Right cardiac atrium (tissue), 5 donors: Measurements from ENCODE around the gene BPTF. TPM values are rescaled to one million over a fixed set of nuclear protein-coding genes. Genes with fewer than 3 reads are reported as not detected.
"Not testable (repeated sequence)": the region's sequence is repeated elsewhere in the genome, so short reads cannot be mapped to it uniquely, and the experiment has no call there.

Experiments used
- ATAC-seq, 2 donors: fragments of 200-7000 bp; cut with Tn5 transposase; one replicate each; pipeline versions ENCODE4 v1.8.0 to v1.9.1; 2020; ENCODE audit warnings: moderate library complexity in 2 of 2, mild to moderate bottlenecking in 1 of 2
- DNase-seq, 3 donors: peaks; one replicate each; pipeline ENCODE4 v3.0.0-alpha.2; 2020
- H3K27ac ChIP-seq: one replicate; pipeline ENCODE4 v1.5.1; 2013; ENCODE audit warnings: mild to moderate bottlenecking, low read length, control low read depth, moderate library complexity
- H3K27me3 ChIP-seq: one replicate; pipeline ENCODE4 v1.6.1; 2013; ENCODE audit not compliant: control insufficient read depth, insufficient read depth
- H3K4me1 ChIP-seq: one replicate; pipeline ENCODE4 v1.6.1; 2013; ENCODE audit warnings: low read length; ENCODE audit not compliant: control insufficient read depth, insufficient read depth
- H3K4me3 ChIP-seq: one replicate; pipeline ENCODE4 v1.5.1; 2013; ENCODE audit warnings: low read length, control low read depth
- H3K9me3 ChIP-seq: one replicate; pipeline ENCODE4 v1.6.1; 2013; ENCODE audit warnings: low read length; ENCODE audit not compliant: control insufficient read depth
- WGBS: extraction: QIAGEN DNeasy Blood & Tissue Kit; methylation state at CpG from one replicate; pipeline ENCODE4 v1.1.7; 2013; 5-methylcytosine and 5-hydroxymethylcytosine counted together
- intact Hi-C, 4 donors: fragments of 100-400 bp; cut with DNase I; formaldehyde crosslinking; loops; one replicate each; pipeline versions ENCODE4 v1.11.0 to v1.14.0; 2022 to 2023
- polyA plus RNA-seq: library from polyadenylated mRNA; stranded (reverse); fragments of 200-250 nt; gene quantifications from one replicate; pipeline ENCODE4 v1.2.3, GENCODE V29; 2013
- total RNA-seq, 4 donors: library from RNA; stranded (reverse); fragmentation: NEBNext Ultra II Directional; extraction: Animal tissue kit (Norgen Biotek cat#: 25700); gene quantifications; one replicate each; pipeline ENCODE4 v1.2.1, GENCODE V29; 2021
- donor health status: healthy with polysubstance abuse.
- donor health status: DM: no; HTN: yes; CAD: no.
- donor health status: DM: no; HTN: no; CAD: no.
- donor health status: DM: no; HTN: yes; CAD: no; lungs with severe emphysema.
- donor health status: DM: yes; HTN: yes; CAD: no.

Gene BPTF
- total and polyA plus RNA-seq, 5 donors = 19.5 to 106 (median 94.7) TPM

DNA sequence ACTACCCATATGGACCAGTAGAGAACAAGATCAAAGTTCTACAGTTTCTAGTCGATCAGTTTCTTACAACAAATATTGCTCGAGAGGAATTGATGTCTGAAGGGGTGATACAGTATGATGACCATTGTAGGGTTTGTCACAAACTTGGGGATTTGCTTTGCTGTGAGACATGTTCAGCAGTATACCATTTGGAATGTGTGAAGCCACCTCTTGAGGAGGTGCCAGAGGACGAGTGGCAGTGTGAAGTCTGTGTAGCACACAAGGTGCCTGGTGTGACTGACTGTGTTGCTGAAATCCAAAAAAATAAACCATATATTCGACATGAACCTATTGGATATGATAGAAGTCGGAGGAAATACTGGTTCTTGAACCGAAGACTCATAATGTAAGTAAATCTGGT is 29.1 kb downstream of the BPTF start:
- Histone ChIP-seq H3K4me3 (no peak overlapping the region), H3K4me1 (peaks cover 11% of the 10 kb centered on the region), H3K9me3 (no peaks in the 10 kb centered on the region), H3K27me3 (no peaks in the 10 kb centered on the region), H3K27ac (no peak overlapping the region)
- DNase-seq (no peak), ATAC-seq (peak; percentile 28 to 47)
- 81% methylated on average over 6 of the region's 6 CpGs for WGBS
- intact Hi-C loops = no loop called here

DNA sequence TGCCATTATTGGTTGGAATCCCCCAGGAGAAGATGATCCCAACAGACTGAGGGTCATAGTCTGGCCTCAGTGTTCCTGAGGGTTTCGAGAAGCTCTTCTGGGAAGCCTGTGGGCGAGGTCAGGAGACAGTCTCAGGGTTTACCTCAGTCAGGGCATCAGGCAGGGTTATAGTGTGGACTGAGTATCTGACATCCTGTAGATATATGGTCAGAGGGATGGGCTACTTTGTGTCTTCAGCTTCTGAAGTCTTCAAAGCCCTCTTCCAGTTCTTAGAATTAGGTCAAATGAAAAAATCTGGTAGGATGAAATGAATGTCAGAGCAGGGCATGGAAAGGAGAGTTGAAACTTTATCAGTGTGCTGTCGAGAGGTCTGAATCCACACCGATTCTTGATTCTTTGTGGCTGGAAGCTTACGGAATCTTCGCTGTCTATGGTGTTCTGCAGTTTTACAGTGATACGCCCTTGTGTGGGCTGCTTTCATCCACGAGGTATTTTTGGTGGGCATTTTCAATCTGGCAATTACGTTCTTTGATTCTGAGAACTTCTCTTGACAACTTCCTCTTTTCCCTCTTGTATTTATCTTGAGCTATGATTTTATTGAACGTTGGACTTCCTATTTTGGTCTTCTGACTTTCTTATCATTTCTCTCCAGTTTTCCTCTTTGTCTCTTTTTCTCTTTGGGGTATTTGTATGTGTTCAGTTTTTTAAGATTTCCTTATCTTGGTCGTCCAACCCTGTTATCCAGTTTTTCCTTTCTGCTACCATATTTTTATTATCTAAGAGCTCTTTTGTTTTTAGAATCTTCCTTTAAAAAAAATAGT is 30.4 kb downstream of the BPTF start:
- H3K27me3 ChIP-seq = no peaks in the 10 kb centered on the region
- 52% methylated on average over 11 of the region's 11 CpGs for WGBS
- H3K27ac ChIP-seq = no peak overlapping the region
- H3K4me1 ChIP-seq = peaks cover 11% of the 10 kb centered on the region
- no peaks in the 10 kb centered on the region for H3K9me3 ChIP-seq
- peak in 1 of 2 donors; percentile 28 for ATAC-seq
- H3K4me3 ChIP-seq = no peak overlapping the region
- DNase-seq = no peak
- intact Hi-C loops = no loop called here

DNA sequence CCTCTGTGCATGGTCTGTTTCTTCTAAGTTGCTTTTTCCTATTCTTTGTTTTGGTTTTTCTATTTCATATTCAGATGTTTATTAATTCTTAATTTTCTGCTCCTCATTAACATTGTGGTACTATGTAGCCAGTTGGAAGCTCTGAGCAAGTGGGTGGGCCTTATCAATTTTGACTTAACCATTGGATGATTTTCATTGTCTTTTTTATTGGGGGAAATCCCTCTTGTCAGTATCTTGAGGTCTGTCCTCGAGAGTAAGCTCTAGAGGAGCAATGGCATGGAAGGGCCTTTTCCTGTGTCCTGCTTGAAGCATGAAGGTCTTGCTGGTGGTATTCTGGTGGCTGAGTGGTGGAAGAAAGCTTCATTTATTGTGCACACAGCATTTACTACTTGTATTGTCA is 31.1 kb downstream of the BPTF start:
- H3K4me1 ChIP-seq = peaks cover 13% of the 10 kb centered on the region
- H3K4me3 ChIP-seq, intact Hi-C loops, H3K9me3 ChIP-seq, ATAC-seq, DNase-seq, H3K27me3 ChIP-seq, H3K27ac ChIP-seq: not testable (repeated sequence)
- WGBS = 33% methylated on average over 1 of the region's 1 CpG

DNA sequence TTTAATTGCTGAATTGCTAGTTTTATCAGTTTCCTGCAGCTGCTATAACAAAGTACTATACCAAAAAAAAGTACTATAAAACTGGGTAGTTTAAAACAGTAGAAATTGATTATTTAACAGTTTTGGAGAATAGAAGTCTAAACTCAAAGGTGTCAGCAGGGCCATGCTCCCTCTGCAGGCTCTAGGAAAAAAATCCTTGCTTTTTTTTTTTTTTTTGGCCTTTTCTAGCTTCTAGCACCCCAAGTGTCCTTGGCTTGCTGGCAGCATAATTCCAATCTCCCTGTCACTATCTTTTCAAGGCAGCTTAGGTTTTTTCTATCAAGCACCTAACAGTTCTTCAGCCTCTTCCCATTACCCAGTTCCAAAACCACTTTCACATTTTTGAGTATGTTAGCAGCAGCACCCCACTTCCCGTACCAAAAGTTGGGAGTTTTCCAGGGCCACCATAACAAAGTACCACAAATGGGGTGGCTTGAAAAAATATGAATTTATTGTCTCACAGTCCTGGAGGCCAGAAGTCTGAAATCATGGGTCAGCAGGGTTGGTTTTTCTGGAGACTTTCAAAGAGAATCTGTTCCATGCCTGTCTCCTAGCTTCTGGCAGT is 37.4 kb downstream of the BPTF start:
- 88% methylated on average over 1 of the region's 1 CpG for WGBS
- H3K27me3 ChIP-seq = no peaks in the 10 kb centered on the region
- H3K9me3 ChIP-seq = no peaks in the 10 kb centered on the region
- H3K4me3 ChIP-seq = no peak overlapping the region
- H3K4me1 ChIP-seq = peaks cover 5% of the 10 kb centered on the region
- DNase-seq (no peak), ATAC-seq (no peak)
- intact Hi-C loops = no loop called here
- no peak overlapping the region for H3K27ac ChIP-seq

DNA sequence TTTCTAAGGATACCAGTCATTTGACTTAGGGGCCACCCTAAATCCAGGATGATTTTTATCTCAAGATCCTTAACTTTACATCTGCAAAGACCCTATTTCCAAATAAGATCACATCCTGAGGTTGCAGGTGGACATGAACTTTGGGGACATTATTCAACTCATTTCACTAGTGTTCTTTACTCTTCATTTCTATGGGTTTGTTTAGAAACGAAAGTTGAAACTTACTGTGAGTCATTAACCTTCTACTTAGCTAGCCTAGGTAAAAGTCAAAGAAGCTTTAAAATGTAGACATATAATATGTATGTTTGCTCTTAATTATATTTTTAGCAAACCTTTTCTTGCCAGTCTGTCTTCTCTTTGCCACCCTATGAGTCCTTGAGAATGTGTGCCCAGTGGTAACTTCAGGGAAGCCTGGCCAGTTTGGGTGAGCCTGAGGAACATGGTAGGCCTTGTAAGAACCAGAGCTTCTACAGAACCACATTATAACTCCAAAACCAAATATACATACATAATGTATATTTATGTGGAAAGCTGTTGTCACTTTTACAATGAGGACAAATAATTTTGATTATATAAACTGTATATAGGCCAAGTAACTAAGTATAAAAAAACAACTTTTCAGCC is 38.4 kb downstream of the BPTF start:
- no peak overlapping the region for H3K4me3 ChIP-seq
- intact Hi-C loops = no loop called here
- whole genome bisulfite sequencing = 91% methylated on average over 1 of the region's 1 CpG
- ATAC-seq = no peak
- no peaks in the 10 kb centered on the region for H3K27me3 ChIP-seq
- peaks cover 4% of the 10 kb centered on the region for H3K4me1 ChIP-seq
- H3K9me3 ChIP-seq = no peaks in the 10 kb centered on the region
- no peak overlapping the region for H3K27ac ChIP-seq
- no peak for DNase-seq

DNA sequence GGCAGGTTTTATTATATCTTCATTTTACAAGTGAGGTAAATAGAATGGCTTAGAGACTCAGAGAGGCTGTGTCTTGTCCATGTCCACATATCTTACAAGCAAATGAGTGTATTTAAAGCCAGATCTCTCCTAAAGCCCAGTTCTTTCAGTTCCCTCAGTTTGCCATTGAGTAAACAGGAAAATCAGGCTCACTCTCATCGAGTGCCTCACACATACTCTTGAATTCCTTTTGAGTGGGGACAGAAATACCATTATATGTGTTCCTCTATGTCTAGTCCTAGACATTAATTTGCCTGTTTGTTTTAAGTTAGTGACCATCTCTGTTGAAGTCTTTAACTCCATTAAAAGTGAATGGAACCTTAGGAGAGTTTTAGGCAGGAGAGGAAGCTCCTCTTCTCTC is 40.1 kb downstream of the BPTF start:
- intact Hi-C loops = no loop called here
- 40% methylated on average over 1 of the region's 1 CpG for WGBS
- no peak for ATAC-seq
- Histone ChIP-seq H3K27ac (no peak overlapping the region), H3K4me1 (peaks cover 4% of the 10 kb centered on the region), H3K27me3 (no peaks in the 10 kb centered on the region), H3K9me3 (no peaks in the 10 kb centered on the region), H3K4me3 (no peak overlapping the region)
- no peak for DNase-seq

DNA sequence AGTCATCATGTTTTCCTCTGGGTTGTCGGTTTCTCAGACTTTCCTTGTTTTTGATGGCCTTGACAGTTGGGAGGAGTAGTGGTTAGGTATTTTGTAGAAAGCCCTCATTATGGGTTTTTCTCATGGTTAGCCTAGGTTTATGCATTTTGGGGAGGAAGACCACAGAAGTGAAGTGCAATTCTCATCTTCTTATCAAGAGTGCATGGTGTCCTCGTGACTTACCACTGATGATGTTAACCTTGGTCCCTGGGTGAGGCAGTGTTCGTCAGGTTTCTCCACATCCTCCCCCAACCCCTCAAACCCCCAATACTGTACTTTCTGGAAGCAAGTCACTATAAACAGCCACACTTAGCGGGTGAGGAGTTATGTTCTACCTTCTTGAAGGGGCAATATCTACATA is 42.3 kb downstream of the BPTF start:
- DNase-seq = no peak
- Histone ChIP-seq H3K27me3 (no peaks in the 10 kb centered on the region), H3K4me3 (no peak overlapping the region), H3K9me3 (no peaks in the 10 kb centered on the region), H3K4me1 (peaks cover 2% of the 10 kb centered on the region), H3K27ac (no peak overlapping the region)
- intact Hi-C loops = no loop called here
- WGBS = 86% methylated on average over 4 of the region's 4 CpGs
- no peak for ATAC-seq

DNA sequence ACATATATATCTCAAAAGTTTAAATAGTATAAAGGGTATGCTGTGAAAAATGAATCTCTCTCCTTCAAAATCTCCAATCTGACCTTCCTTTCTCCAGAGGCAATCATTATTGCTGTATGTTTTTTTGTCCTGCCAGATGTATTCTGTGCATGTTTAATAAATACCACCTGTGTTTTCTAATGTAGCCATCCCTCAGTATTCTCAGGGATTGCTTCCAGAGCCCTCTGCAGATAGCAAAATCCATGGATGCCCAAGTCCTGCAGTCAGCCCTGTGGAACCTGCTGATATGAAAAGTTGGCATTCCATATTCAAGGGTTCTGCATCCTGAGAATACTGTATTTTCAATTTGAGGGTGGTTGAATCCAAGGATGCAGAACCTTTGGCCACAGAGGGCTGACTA is 42.9 kb downstream of the BPTF start:
- intact Hi-C loops = no loop called here

DNA sequence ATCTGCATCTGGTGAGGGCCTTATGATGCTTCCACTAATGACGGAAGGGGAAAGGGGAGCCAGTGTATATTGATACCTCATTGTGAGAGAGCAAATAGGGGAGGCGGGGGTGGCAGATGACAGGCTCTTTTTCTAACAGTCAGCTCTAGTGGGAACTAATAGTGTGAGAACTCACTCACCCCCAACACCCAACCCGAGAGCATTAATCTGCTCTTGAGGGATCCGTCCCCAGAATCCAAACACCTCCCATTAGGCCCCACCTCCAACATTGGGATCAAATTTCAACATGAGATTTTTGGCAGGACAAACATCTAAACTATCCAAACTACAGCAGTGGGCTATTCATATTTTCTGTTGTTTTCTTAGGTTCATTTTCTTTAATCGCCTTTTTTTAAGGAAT is 54.4 kb downstream of the BPTF start:
- ATAC-seq = peak; percentile 11 to 33

More for the DNA sequence above, 42.9 kb downstream of the BPTF start:
- Histone ChIP-seq H3K4me3 (no peak overlapping the region), H3K27me3 (no peaks in the 10 kb centered on the region), H3K9me3 (no peaks in the 10 kb centered on the region), H3K4me1 (no peaks in the 10 kb centered on the region), H3K27ac (no peak overlapping the region)
- DNase-seq (no peak), ATAC-seq (no peak)

DNA sequence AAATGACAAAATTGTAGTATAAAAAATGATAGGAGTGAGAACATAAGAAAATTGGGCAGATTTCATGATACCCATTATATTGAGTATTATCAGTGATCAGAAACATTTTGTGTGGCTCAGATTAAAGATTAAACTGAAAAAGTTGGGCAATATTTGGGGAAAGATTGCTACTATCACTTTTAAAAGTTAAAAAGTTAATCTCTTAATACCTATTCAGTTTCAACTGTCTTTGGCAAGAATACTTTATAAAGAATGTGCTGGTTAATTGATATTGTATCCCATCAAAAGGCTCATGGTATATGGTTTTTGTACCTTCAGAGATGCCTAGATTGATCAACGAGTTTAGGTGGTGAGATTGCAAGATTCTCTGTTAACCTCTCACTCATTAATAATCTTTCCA is 55.8 kb downstream of the BPTF start:
- no peak for DNase-seq
- H3K27ac ChIP-seq = no peak overlapping the region
- H3K4me1 ChIP-seq = no peaks in the 10 kb centered on the region
- WGBS = 89% methylated on average over 1 of the region's 1 CpG
- H3K4me3 ChIP-seq = no peak overlapping the region
- no peaks in the 10 kb centered on the region for H3K9me3 ChIP-seq
- intact Hi-C loops = no loop called here
- no peak for ATAC-seq
- no peaks in the 10 kb centered on the region for H3K27me3 ChIP-seq

More for the DNA sequence above, 54.4 kb downstream of the BPTF start:
- DNase-seq = no peak
- Histone ChIP-seq H3K27me3 (no peaks in the 10 kb centered on the region), H3K4me1 (no peaks in the 10 kb centered on the region), H3K4me3 (no peak overlapping the region), H3K9me3 (no peaks in the 10 kb centered on the region), H3K27ac (no peak overlapping the region)
- WGBS = 72% methylated on average over 5 of the region's 5 CpGs
- intact Hi-C loops = no loop called here

DNA sequence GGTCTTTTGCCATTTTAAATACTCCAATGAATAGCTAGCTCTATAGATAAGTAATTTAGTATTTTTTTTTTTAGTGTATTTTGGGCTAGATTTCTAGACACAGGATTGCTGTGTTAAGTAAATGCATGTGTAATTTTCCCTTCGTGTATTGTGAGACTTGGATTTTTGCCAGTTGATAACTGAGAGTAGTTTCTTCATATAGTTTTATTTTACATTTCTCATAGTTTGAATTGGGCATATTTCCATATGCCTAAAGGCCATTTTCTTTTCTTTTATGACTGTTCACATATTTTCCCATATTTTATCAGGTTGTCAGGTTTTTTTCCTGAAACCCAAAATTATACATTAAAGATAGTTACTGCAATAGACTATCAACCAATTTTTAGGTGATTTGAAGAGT is 59.4 kb downstream of the BPTF start:
- ATAC-seq = no peak
- Histone ChIP-seq H3K4me3 (no peak overlapping the region), H3K9me3 (no peaks in the 10 kb centered on the region), H3K27me3 (no peaks in the 10 kb centered on the region), H3K27ac (no peak overlapping the region), H3K4me1 (no peaks in the 10 kb centered on the region)
- intact Hi-C loops = no loop called here
- no peak for DNase-seq
- WGBS = 21% methylated on average over 1 of the region's 1 CpG
